GM12892 (cell line): ENCODE results near the gene CTSF.
A peak's percentile ranks its signal among the peaks of the same experiment; 100 is the strongest.

ENCODE experiments used
- DNase-seq: peaks from one replicate; pipeline ENCODE4 v3.0.0; 2011; ENCODE audit not compliant: insufficient read length
- FAIRE-seq: peaks from 2 replicates; lab custom pipeline; 2011; peaks lifted over from hg19 to GRCh38; lab: Jason Lieb, UNC
- POLR2A ChIP-seq: IDR thresholded peaks from 2 replicates; pipeline ENCODE4 v1.6.1; 2011; ENCODE audit warnings: low read depth, low read length, control low read depth
- POLR2AphosphoS5 ChIP-seq: IDR thresholded peaks from 2 replicates; pipeline ENCODE4 v1.6.1; 2011; ENCODE audit warnings: low read depth, low read length, control low read depth
- TAF1 ChIP-seq: IDR thresholded peaks from 2 replicates; pipeline ENCODE4 v1.6.1; 2011; ENCODE audit warnings: low read depth, mild to moderate bottlenecking, control low read depth, low read length, borderline replicate concordance

CTSF gene

DNA sequence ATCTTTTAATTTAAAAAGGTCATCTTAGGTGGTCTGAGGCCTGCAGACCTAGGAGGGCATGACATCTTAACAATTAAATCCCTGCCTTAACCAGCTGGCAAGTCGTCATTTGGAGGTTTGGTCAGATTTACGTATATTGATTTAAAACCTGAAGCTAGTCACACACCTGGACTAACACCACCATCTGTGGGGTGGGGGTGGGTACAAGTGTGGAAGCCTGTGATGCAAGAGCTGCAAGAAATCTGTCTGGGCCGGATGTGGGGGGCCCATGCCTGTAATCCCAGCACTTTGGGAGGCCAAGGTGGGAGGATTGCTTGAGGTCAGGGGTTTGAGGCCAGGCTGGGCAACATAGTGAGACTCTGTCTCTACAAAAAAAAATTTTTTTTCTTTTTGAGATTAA is 12.9 kb upstream of the CTSF start:
- FAIRE-seq = no peak
- TF ChIP-seq POLR2AphosphoS5 = no peak

DNA sequence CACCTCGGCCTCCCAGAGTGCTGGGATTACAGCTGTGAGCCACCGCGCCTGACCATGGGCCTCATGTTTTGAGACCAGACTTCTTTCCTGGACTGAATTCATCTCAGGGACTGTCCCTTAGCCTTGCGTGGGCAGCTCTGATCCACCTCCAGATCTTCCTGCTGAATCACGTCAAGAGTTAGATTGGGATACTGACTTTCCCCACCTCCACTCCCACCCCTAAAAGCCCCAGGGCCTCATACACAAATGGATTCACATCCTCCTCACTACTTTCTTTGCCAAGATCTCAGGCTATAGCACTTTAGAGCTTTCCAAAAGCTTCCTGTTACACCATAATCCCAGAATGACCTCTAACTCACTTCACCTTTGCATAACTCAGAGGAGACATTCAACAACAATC is 12.4 kb upstream of the CTSF start:
- FAIRE-seq (no peak), DNase-seq (no peak)
- TF ChIP-seq TAF1 (no peak), POLR2A (no peak), POLR2AphosphoS5 (no peak)

More for the DNA sequence above, 12.9 kb upstream of the CTSF start:
- no peak for DNase-seq

DNA sequence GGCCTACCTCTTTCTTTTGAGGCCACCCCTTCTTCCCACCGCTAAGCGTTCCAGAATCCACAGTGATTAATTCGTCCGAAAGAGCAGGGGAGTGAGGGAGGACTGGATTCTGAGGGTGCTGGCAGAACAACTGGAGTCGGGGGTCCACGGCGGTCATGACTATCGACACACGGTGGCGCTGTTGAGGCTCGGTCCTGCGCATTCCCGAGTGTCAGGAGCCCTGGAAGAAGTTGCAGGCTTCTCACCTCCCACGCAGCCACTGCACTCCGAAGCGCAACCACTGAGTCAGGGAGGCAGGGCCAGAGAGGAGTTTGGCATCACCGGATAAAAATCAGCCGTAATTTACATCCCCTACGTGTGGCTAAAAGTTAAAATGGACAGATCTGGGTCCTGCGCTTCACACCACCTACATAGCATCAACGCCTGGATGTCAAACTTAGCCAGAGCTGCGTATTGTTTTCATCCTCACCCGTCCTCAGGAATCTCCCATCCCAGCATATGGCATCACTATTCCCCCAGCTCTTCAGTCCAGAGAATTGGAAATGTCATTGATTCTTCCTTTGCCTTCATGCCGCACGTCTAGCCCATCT is 10.7 kb upstream of the CTSF start:
- peak; percentile 88 for FAIRE-seq
- no peak for TF ChIP-seq POLR2A
- no peak for TF ChIP-seq TAF1

DNA sequence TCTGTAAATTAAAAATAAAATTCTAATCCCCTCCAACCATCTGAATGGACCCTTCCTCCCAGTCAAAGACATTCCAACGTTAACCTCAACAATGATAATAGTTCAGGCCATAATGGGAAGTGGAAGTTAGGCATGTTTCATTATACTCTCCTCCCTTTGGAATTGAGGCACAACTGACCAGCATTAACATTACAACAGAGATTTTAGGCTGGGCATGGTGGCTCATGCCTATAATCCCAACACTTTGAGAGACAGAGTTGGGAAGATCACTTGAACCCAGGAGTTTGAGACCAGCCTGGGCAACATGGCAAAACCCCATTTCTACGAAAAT is 2.4 kb upstream of the CTSF start:
- TF ChIP-seq TAF1 = no peak
- TF ChIP-seq POLR2AphosphoS5 = no peak
- no peak for TF ChIP-seq POLR2A
- FAIRE-seq (no peak), DNase-seq (no peak)

More for the DNA sequence above, 10.7 kb upstream of the CTSF start:
- DNase-seq = peak; percentile 79

DNA sequence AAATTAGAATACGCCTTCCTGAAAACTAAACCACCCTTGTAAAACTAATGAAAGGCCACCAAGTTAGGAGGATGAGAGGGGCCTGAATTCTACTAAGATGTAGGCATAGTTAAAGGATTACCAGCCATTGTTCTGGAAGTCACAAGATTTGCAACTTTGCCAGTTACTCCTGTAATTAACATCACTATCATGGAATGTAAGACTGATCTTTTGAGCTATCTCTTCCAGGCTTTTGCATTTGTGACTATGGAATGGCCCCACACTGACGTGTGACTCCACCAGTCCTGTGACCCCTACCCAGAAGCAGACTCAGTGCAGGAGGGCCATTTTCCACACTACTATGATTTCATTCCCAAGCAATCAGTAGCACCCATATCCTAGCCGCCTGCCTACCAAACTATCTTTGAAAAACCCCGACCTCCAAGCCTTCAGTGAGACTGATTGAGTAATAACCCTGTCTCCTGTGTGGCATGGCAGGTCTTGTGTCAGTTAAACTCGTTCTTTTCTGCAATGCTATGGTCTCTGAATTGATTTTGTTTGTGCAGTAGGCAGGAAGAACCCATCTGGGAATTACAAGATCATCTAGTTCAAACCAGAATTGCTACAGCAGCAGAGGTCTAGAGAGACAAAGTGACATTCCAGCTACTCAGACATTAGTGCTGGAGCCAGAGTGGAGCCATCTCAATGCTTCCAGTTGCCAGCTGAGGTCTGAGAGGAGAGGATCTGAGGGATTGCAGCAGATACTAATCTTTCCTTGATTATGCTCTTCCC is 1.9 kb upstream of the CTSF start:
- TF ChIP-seq POLR2AphosphoS5 = no peak
- TF ChIP-seq TAF1 = no peak
- TF ChIP-seq POLR2A = no peak
- no peak for FAIRE-seq
- DNase-seq = no peak

DNA sequence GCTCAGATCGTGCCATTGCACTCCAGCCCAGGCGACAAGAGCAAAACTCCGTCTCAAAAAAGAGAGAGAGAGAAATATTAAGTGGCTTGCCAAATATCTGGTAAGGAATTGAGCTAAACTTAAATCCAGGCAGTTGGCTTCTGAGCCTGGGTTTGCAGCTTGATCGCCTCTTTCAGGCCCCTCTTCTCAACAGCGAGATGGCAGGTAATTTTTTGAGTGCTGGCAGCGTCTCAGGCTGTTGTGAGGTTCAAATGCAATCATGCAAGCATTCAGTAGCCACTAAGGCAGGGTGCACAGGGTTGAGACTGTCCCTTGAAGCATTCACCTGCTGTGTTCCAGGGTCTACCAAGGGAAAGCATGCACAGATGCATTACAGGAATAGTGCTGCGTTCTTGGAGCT is 670 bp upstream of the CTSF start:
- no peak for FAIRE-seq
- TF ChIP-seq POLR2AphosphoS5 (no peak), TAF1 (no peak), POLR2A (no peak)
- no peak for DNase-seq

DNA sequence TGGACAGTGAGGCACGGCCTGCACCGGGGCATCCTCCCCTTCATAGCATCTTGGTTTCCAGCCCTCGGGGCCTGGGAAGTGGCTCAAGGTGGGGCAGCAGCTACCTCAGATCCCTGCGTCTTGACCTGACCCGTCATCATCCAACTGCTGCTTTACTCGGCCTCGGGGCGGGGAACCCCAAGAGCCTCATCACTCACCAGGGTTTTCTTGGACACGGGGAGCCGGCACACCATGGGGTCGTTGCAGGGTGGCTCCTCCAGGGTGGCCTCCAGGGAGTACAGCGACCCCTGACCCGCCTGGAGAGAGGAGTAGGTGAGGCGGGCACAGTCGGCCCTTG is 651 bp downstream of the CTSF start:
- DNase-seq = no peak
- FAIRE-seq = no peak
- no peak for TF ChIP-seq POLR2A
- no peak for TF ChIP-seq POLR2AphosphoS5
- no peak for TF ChIP-seq TAF1

DNA sequence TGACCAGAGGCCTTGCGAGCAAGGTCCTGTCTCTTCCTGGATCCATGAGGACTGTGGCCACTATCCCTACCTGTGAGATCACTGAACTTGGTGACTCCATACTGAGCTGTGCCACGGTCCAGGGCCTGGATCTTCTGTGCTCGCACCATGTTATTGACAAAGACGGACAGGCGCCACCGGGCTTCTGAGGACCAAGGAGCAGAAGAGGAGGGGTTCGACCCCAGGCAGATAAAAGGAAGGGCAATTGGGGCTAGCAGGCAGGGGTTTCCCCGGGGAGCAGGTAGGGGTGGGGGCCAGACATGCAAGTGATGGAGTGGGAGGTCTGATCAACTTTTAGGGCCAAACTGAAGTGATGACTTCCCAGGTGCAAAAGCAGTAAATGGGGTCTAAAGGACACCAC is 2.2 kb downstream of the CTSF start:
- DNase-seq (no peak), FAIRE-seq (no peak)
- no peak for TF ChIP-seq TAF1

DNA sequence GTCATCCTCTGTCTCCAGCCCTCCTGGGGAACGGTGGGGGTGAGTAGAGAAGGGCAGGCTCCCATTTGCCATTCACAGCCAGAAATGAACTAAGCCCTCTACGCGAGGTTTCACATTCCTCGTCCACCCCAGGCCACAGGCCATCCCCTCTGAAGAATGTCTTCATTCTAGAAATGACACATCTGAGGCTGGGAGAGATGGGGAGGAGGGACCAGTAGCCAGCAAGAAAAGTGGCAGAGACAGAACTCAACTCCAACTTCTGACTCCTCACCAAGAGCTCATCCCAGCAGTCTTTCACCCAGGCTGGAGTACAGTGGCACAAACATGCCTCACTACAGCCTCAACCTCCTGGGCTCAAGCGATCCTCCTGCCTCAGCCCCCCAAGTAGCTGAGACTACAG is 3.4 kb downstream of the CTSF start:
- no peak for DNase-seq
- TF ChIP-seq POLR2A (no peak), POLR2AphosphoS5 (no peak), TAF1 (no peak)
- no peak for FAIRE-seq

DNA sequence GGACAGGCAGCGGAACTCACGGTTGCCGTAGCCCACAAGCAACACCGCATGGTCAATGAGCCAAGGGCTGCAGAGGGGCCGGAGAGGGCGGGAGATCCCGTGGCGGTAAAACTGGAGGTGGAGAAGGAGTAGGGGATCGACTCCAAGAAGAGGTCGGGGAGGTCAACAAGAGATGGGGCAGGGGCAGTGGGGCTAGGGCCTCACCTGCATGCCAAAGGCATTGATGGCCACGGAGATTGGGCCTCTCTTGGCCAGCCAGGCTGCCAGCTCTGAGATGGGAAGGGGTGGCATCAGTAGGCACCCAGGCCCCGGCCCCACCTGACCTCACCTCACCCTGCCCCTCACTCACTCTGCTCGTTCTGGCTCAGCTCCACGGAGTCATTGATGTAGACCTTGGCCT is 3.9 kb downstream of the CTSF start:
- FAIRE-seq = no peak
- TF ChIP-seq POLR2A (no peak), TAF1 (no peak), POLR2AphosphoS5 (no peak)
- DNase-seq = no peak

DNA sequence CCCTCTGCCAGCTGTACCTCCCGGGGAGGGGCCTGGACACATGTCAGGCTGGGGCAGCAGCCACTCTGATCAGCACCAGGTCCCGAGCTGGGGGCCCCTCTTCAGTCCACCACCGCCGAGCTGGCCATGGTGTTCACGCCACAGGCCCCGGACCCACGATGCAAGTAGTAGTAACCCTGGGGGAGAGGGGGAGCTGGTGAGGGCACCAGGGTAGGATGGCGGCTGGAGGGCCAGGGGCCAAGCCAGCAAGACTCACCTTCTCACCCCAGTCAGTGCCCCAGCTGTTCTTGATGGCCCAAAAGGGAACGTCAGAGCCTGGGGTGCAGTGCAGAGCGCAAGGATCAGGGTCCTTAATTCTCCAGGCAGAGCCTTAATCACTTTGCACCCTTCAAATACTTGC is 4.6 kb downstream of the CTSF start:
- DNase-seq (no peak), FAIRE-seq (no peak)
- TF ChIP-seq POLR2AphosphoS5 = no peak
- TF ChIP-seq TAF1 = no peak

DNA sequence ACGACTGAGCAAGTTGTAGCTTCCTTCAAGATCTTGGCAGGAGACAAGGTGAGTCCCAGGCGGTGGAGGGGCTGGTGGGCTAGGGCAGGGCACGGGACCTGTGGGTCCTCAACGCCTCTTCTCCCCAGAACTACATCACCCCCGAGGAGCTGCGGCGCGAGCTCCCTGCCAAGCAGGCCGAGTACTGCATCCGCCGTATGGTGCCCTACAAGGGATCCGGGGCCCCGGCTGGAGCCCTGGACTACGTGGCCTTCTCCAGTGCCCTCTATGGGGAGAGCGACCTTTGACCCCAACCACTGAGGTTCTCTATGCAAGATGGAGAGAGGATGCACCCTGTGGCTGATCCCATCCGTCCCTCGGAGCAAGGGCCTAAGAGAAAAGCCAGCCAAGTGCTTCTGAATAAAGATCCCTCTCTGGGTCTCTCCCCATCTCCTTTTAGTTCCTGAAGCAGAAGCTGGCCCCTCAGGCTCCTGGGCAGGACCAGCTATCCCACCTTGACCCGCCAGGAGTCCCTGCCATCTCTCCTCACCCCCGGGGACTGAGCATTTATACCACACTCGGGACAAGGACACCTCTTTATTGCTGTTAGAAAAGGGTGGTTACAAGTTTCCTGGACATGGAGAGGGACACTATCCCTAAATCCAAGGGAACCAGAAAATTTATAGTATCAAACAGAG is 5.4 kb downstream of the CTSF start:
- FAIRE-seq (no peak), DNase-seq (no peak)
- TF ChIP-seq POLR2AphosphoS5 = no peak
- TF ChIP-seq TAF1 = no peak
- no peak for TF ChIP-seq POLR2A

DNA sequence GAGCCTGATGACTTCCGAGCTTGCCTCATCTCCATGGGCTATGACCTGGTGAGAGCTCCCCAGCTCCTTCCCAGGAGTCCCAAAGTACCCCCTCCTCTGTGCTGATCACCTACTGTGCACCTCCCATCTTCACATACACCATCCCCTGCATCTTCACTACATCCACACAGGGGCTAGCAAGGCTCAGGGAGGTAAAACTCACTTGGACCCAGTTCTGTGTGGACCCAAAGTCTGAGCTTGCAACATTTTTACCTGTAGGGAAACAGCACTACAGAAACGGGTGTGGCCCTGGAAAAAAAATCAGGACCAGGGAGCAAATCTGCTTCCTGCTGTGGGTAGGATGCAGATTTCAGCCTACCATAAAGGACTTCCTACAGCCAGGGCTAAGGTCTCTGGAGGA is 6.1 kb downstream of the CTSF start:
- no peak for TF ChIP-seq POLR2A
- no peak for TF ChIP-seq TAF1
- no peak for TF ChIP-seq POLR2AphosphoS5
- DNase-seq (no peak), FAIRE-seq (no peak)
